ENCODE results near the gene KANK4.

KANK4 gene

GRCh38 chr1:62336995-62337705 lies 17.9 kb upstream of the KANK4 start:
- Histone ChIP-seq H3K36me3 (ENCODE audit: control insufficient read depth in 2 of 2, insufficient read depth in 2 of 2, low read length in 2 of 2) (no peaks in the 10 kb centered on the region), H3K9ac (ENCODE audit: low read length in 2 of 2) (no peak overlapping the region), H3K27me3 (ENCODE audit: control insufficient read depth in 1 of 2, insufficient read depth in 2 of 2, low read length in 2 of 2) (no peaks in the 10 kb centered on the region), H3K9me3 (ENCODE audit: control insufficient read depth in 2 of 2, low read length in 2 of 2) (no peaks in the 10 kb centered on the region), H3K27ac (ENCODE audit: low read length) (no peak overlapping the region), H3K4me3 (ENCODE audit: low read length in 2 of 2) (no peak overlapping the region), H3K4me1 (ENCODE audit: control insufficient read depth, insufficient read depth, low read length) (peaks cover 10% of the 10 kb centered on the region)

- H3K27ac ChIP-seq (ENCODE audit: low read length), result no peak overlapping the region
- H3K9ac ChIP-seq (ENCODE audit: low read length in 2 of 2), result no peak overlapping the region
- peaks cover 10% of the 10 kb centered on the region for H3K4me1 ChIP-seq (ENCODE audit: control insufficient read depth, insufficient read depth, low read length)
- H3K9me3 ChIP-seq (ENCODE audit: control insufficient read depth in 2 of 2, low read length in 2 of 2), result no peaks in the 10 kb centered on the region
- H3K36me3 ChIP-seq (ENCODE audit: control insufficient read depth in 2 of 2, insufficient read depth in 2 of 2, low read length in 2 of 2), result no peaks in the 10 kb centered on the region
- H3K27me3 ChIP-seq (ENCODE audit: control insufficient read depth in 1 of 2, insufficient read depth in 2 of 2, low read length in 2 of 2), result no peaks in the 10 kb centered on the region
- H3K4me3 ChIP-seq (ENCODE audit: low read length in 2 of 2), result no peak overlapping the region
Observed at GRCh38 chr1:62336638-62336994, 17.4 kb upstream of the KANK4 start.

DNA sequence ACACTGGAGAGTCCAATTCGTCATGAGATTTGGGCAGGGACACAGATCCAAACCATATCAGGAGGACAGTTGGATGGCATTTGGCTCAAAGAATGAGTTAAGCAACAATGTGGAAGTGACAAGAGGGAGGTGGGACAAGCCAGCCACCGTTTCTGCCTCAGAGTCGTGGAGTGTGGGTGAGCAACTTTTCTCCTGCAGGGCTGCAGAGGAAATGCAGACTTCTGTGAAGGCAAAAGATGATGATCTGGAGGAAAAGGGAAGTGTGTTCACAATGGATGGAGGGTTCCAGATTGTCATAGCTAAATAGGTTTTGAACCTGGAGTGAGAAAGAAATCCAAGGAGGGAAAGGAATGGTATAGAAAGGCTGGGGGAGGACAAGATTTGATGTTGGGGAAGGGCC lies 16.4 kb upstream of the KANK4 start:
- H3K4me3 ChIP-seq (ENCODE audit: low read length in 2 of 2), result no peak overlapping the region
- H3K4me1 ChIP-seq (ENCODE audit: control insufficient read depth, insufficient read depth, low read length), result peaks cover 10% of the 10 kb centered on the region
- no peaks in the 10 kb centered on the region for H3K9me3 ChIP-seq (ENCODE audit: control insufficient read depth in 2 of 2, low read length in 2 of 2)
- H3K9ac ChIP-seq (ENCODE audit: low read length in 2 of 2), result no peak overlapping the region
- H3K27me3 ChIP-seq (ENCODE audit: control insufficient read depth in 1 of 2, insufficient read depth in 2 of 2, low read length in 2 of 2), result no peaks in the 10 kb centered on the region
- H3K36me3 ChIP-seq (ENCODE audit: control insufficient read depth in 2 of 2, insufficient read depth in 2 of 2, low read length in 2 of 2), result no peaks in the 10 kb centered on the region
- H3K27ac ChIP-seq (ENCODE audit: low read length), result no peak overlapping the region

DNA sequence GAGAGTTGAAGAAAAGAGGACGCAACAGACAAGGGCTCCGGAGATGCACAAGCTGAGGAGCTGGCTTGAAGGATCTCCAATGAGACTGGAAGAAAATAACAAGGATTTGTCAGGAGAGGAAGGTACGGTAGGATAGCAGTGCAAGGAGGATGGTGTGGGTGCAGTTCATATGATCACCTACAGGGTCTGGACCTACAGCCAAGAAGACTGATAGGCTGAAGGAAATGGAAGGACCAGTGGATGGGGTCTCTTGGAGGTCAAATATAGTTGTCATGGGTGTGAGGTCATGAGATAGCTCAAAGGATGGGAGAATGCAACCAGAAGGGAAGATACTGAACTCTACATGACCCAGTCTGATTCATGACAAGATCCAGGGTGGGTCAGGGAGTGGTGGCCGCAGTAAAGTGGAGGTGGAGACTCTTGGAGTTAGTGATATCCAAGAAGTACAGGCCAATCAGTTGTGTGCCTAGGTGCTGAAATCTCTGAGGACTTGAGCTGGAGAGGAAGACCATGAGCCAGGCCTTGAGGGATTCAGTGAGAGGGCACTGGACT lies 15.3 kb upstream of the KANK4 start:
- Histone ChIP-seq H3K36me3 (ENCODE audit: control insufficient read depth in 2 of 2, insufficient read depth in 2 of 2, low read length in 2 of 2) (no peaks in the 10 kb centered on the region), H3K27ac (ENCODE audit: low read length) (no peak overlapping the region), H3K9me3 (ENCODE audit: control insufficient read depth in 2 of 2, low read length in 2 of 2) (no peaks in the 10 kb centered on the region), H3K9ac (ENCODE audit: low read length in 2 of 2) (no peak overlapping the region), H3K27me3 (ENCODE audit: control insufficient read depth in 1 of 2, insufficient read depth in 2 of 2, low read length in 2 of 2) (no peaks in the 10 kb centered on the region), H3K4me3 (ENCODE audit: low read length in 2 of 2) (no peak overlapping the region), H3K4me1 (ENCODE audit: control insufficient read depth, insufficient read depth, low read length) (peaks cover 10% of the 10 kb centered on the region)

GRCh38 chr1:62333441-62333840 lies 14.2 kb upstream of the KANK4 start:
- no peak overlapping the region for H3K27ac ChIP-seq (ENCODE audit: low read length)
- H3K27me3 ChIP-seq (ENCODE audit: control insufficient read depth in 1 of 2, insufficient read depth in 2 of 2, low read length in 2 of 2), result no peaks in the 10 kb centered on the region
- peaks cover 10% of the 10 kb centered on the region for H3K4me1 ChIP-seq (ENCODE audit: control insufficient read depth, insufficient read depth, low read length)
- no peak overlapping the region for H3K4me3 ChIP-seq (ENCODE audit: low read length in 2 of 2)
- H3K36me3 ChIP-seq (ENCODE audit: control insufficient read depth in 2 of 2, insufficient read depth in 2 of 2, low read length in 2 of 2), result no peaks in the 10 kb centered on the region
- no peak overlapping the region for H3K9ac ChIP-seq (ENCODE audit: low read length in 2 of 2)
- H3K9me3 ChIP-seq (ENCODE audit: control insufficient read depth in 2 of 2, low read length in 2 of 2), result no peaks in the 10 kb centered on the region

DNA sequence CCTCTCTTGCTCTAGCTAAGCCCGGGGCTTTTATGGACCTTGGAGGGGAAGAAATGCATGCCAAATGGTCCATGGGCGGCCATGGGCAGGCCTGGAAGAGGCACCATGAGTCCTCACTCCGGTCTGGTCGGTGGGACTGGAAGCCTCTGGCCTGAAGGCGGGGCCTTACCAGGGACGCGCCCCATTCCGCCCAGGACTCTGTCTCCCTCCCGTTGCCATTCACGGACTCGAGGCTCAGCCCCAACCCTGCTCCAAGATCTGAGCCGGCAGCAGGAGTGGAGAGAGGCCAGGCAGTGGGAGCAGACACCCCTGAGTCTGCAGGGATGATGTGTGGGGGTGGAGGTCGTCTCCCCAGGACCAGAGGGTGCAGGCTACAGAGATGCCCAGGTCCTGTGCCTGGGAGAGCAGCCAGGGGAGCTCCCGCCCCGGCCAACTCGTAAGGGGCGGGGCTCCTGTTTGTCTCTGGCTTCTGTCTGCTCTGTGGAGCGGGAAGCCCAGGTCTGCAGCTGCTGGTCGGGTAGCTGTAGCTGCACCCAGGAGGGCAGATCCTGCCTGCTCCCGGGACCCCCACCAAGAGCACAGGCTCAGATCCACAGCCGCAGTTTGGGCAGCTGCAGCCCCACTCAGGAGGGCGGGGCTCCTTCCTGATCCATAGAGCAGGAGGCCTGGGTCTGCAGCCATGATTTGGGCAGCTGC lies 8.3 kb upstream of the KANK4 start:
- Histone ChIP-seq H3K27ac (ENCODE audit: low read length) (no peak overlapping the region), H3K4me1 (ENCODE audit: control insufficient read depth, insufficient read depth, low read length) (no peaks in the 10 kb centered on the region), H3K9ac (ENCODE audit: low read length in 2 of 2) (no peak overlapping the region), H3K27me3 (ENCODE audit: control insufficient read depth in 1 of 2, insufficient read depth in 2 of 2, low read length in 2 of 2) (no peaks in the 10 kb centered on the region), H3K36me3 (ENCODE audit: control insufficient read depth in 2 of 2, insufficient read depth in 2 of 2, low read length in 2 of 2) (no peaks in the 10 kb centered on the region), H3K4me3 (ENCODE audit: low read length in 2 of 2) (no peak overlapping the region), H3K9me3 (ENCODE audit: control insufficient read depth in 2 of 2, low read length in 2 of 2) (no peaks in the 10 kb centered on the region)

GRCh38 chr1:62325681-62326080 lies 6.4 kb upstream of the KANK4 start:
- no peak overlapping the region for H3K27ac ChIP-seq (ENCODE audit: low read length)

GRCh38 chr1:62325081-62325480 lies 5.8 kb upstream of the KANK4 start:
- Histone ChIP-seq H3K27ac (ENCODE audit: low read length) (no peak overlapping the region), H3K27me3 (ENCODE audit: control insufficient read depth in 1 of 2, insufficient read depth in 2 of 2, low read length in 2 of 2) (no peaks in the 10 kb centered on the region), H3K4me3 (ENCODE audit: low read length in 2 of 2) (no peak overlapping the region), H3K9me3 (ENCODE audit: control insufficient read depth in 2 of 2, low read length in 2 of 2) (no peaks in the 10 kb centered on the region), H3K36me3 (ENCODE audit: control insufficient read depth in 2 of 2, insufficient read depth in 2 of 2, low read length in 2 of 2) (no peaks in the 10 kb centered on the region), H3K4me1 (ENCODE audit: control insufficient read depth, insufficient read depth, low read length) (no peaks in the 10 kb centered on the region), H3K9ac (ENCODE audit: low read length in 2 of 2) (no peak overlapping the region)

More at GRCh38 chr1:62325681-62326080, 6.4 kb upstream of the KANK4 start:
- Histone ChIP-seq H3K9ac (ENCODE audit: low read length in 2 of 2) (no peak overlapping the region), H3K4me3 (ENCODE audit: low read length in 2 of 2) (no peak overlapping the region), H3K9me3 (ENCODE audit: control insufficient read depth in 2 of 2, low read length in 2 of 2) (no peaks in the 10 kb centered on the region), H3K4me1 (ENCODE audit: control insufficient read depth, insufficient read depth, low read length) (no peaks in the 10 kb centered on the region), H3K27me3 (ENCODE audit: control insufficient read depth in 1 of 2, insufficient read depth in 2 of 2, low read length in 2 of 2) (no peaks in the 10 kb centered on the region), H3K36me3 (ENCODE audit: control insufficient read depth in 2 of 2, insufficient read depth in 2 of 2, low read length in 2 of 2) (no peaks in the 10 kb centered on the region)

- Histone ChIP-seq H3K27ac (ENCODE audit: low read length) (no peak overlapping the region), H3K4me1 (ENCODE audit: control insufficient read depth, insufficient read depth, low read length) (peaks cover 8% of the 10 kb centered on the region), H3K4me3 (ENCODE audit: low read length in 2 of 2) (no peak overlapping the region)
Observed at GRCh38 chr1:62321446-62321845, 2.2 kb upstream of the KANK4 start.

GRCh38 chr1:62318320-62318755 lies 896 bp downstream of the KANK4 start:
- no peaks in the 10 kb centered on the region for H3K9me3 ChIP-seq (ENCODE audit: control insufficient read depth in 2 of 2, low read length in 2 of 2)
- peak overlapping the region in 1 of 2 donors; percentile 49 for H3K4me3 ChIP-seq (ENCODE audit: low read length in 2 of 2)
- no peaks in the 10 kb centered on the region for H3K36me3 ChIP-seq (ENCODE audit: control insufficient read depth in 2 of 2, insufficient read depth in 2 of 2, low read length in 2 of 2)
- H3K27ac ChIP-seq (ENCODE audit: low read length), result no peak overlapping the region
- peaks cover 14 to 21% of the 10 kb centered on the region in 2 donors for H3K27me3 ChIP-seq (ENCODE audit: control insufficient read depth in 1 of 2, insufficient read depth in 2 of 2, low read length in 2 of 2)
- peaks cover 8% of the 10 kb centered on the region for H3K4me1 ChIP-seq (ENCODE audit: control insufficient read depth, insufficient read depth, low read length)
- no peak overlapping the region for H3K9ac ChIP-seq (ENCODE audit: low read length in 2 of 2)

More at GRCh38 chr1:62321446-62321845, 2.2 kb upstream of the KANK4 start:
- Histone ChIP-seq H3K9me3 (ENCODE audit: control insufficient read depth in 2 of 2, low read length in 2 of 2) (no peaks in the 10 kb centered on the region), H3K9ac (ENCODE audit: low read length in 2 of 2) (no peak overlapping the region), H3K27me3 (ENCODE audit: control insufficient read depth in 1 of 2, insufficient read depth in 2 of 2, low read length in 2 of 2) (peaks cover 12 to 21% of the 10 kb centered on the region in 2 donors), H3K36me3 (ENCODE audit: control insufficient read depth in 2 of 2, insufficient read depth in 2 of 2, low read length in 2 of 2) (no peaks in the 10 kb centered on the region)
